K562 (cell line): ENCODE results near the gene TMLHE. TPM values are rescaled to one million over a fixed set of nuclear protein-coding genes. Genes with fewer than 3 reads are reported as not detected.
"Not testable (repeated sequence)": the region's sequence is repeated elsewhere in the genome, so short reads cannot be mapped to it uniquely, and the experiment has no call there.

Source experiments
- ATAC-seq: fragments of 200-7000 bp; cut with Tn5 transposase; 3 replicates; pipeline ENCODE4 v1.9.1; 2020; ENCODE audit warnings: moderate library complexity
- BruUV-seq: library from RNA; stranded (reverse); fragments of 400-500 nt; replicated peaks from 2 replicates; lab custom pipeline; 2021; lab: Mats Ljungman, UMichigan
- CTCF ChIA-PET: fragments of 300-600 bp; formaldehyde crosslinking; extraction: SDS; loops from one replicate; lab custom pipeline; 2021; ENCODE audit warnings: low intra/inter-chr PET ratio; lab: Yijun Ruan, JAX
- POLR2A ChIA-PET: fragments of 300-600, 350-650 bp; sonication (Branson Sonifier 250); formaldehyde crosslinking; extraction: SDS; loops from one replicate; lab custom pipeline; 2021; ENCODE audit warnings: antibody characterized with exemption, inconsistent platforms; lab: Yijun Ruan, JAX
- DNase-seq, 4 experiments: peaks; one replicate each; pipeline versions ENCODE4 v3.0.0 to v3.0.0-alpha.2; 2011 to 2018; ENCODE audit warnings: low spot score in 3 of 4, mixed read lengths in 3 of 4; ENCODE audit errors: extremely low read depth in 1 of 4
- FAIRE-seq: peaks from 2 replicates; lab custom pipeline; 2011; peaks lifted over from hg19 to GRCh38; lab: Jason Lieb, UNC
- H2AFZ ChIP-seq: 2 replicates; pipeline ENCODE4 v1.6.0; 2011; ENCODE audit warnings: low read depth, low read length, control low read depth, inconsistent platforms
- H3K27ac ChIP-seq: fragments of 200-600 bp; 3 replicates; pipeline ENCODE4 v1.8.0; 2011; ENCODE audit warnings: low read depth, mild to moderate bottlenecking, control low read depth, inconsistent platforms, low read length, moderate library complexity, mixed read lengths; ENCODE audit errors: extremely low read depth
- H3K27me3 ChIP-seq, 2 experiments: fragments of 300-600 bp in 1 of 2; 2 replicates in 1 of 2; 3 replicates in 1 of 2; pipeline versions ENCODE4 v1.6.0 to v1.8.0; 2011; ENCODE audit warnings: inconsistent platforms in 2 of 2, low read length in 2 of 2, mild to moderate bottlenecking in 1 of 2, mixed read lengths in 1 of 2, moderate library complexity in 1 of 2; ENCODE audit not compliant: control insufficient read depth in 2 of 2, insufficient read depth in 2 of 2
- H3K36me3 ChIP-seq: fragments of 300-600 bp; 3 replicates; pipeline ENCODE4 v1.8.0; 2011; ENCODE audit warnings: mild to moderate bottlenecking, low read length, inconsistent platforms; ENCODE audit not compliant: control insufficient read depth, insufficient read depth
- H3K4me1 ChIP-seq, 2 experiments: fragments of 200-600 bp in 1 of 2; replicated peaks in 1 of 2; 2 replicates in 1 of 2; 3 replicates in 1 of 2; pipeline versions ENCODE4 v1.5.1 to v1.8.0; 2011; ENCODE audit warnings: inconsistent platforms in 2 of 2, low read length in 2 of 2, mild to moderate bottlenecking in 1 of 2, mixed read lengths in 1 of 2, moderate library complexity in 1 of 2; ENCODE audit not compliant: control insufficient read depth in 2 of 2, insufficient read depth in 2 of 2
- H3K4me2 ChIP-seq: 2 replicates; pipeline ENCODE4 v1.6.1; 2011; ENCODE audit warnings: low read length, control low read depth, inconsistent platforms, mixed read lengths; ENCODE audit not compliant: insufficient read depth
- H3K4me3 ChIP-seq: fragments of 200-600 bp; sonication (generic), shearing (Covaris generic); 2 replicates; pipeline ENCODE4 v1.5.1; 2016; ENCODE audit warnings: control low read depth, inconsistent platforms
- H3K79me2 ChIP-seq: fragments of 200-600 bp; 3 replicates; pipeline ENCODE4 v1.8.0; 2011; ENCODE audit warnings: low read length, inconsistent platforms; ENCODE audit not compliant: control insufficient read depth, insufficient read depth
- H3K9ac ChIP-seq, 2 experiments: 2 replicates each; pipeline versions ENCODE4 v1.6.0 to v1.6.1; 2011; ENCODE audit warnings: low read depth in 2 of 2, low read length in 2 of 2, control low read depth in 1 of 2, inconsistent platforms in 1 of 2, mild to moderate bottlenecking in 1 of 2, mixed read lengths in 1 of 2; ENCODE audit not compliant: insufficient read depth in 1 of 2
- H3K9me1 ChIP-seq: one replicate; pipeline ENCODE4 v1.6.0; 2011; ENCODE audit warnings: inconsistent platforms, mild to moderate bottlenecking, low read length, moderate library complexity; ENCODE audit not compliant: control insufficient read depth, insufficient read depth
- H3K9me3 ChIP-seq: replicated peaks from 2 replicates; pipeline ENCODE4 v1.5.1; 2011; ENCODE audit warnings: low read depth, low read length, inconsistent platforms; ENCODE audit not compliant: control insufficient read depth, insufficient read depth
- H4K20me1 ChIP-seq: replicated peaks from 2 replicates; pipeline ENCODE4 v1.6.1; 2011; ENCODE audit warnings: low read length, inconsistent platforms, mixed read lengths; ENCODE audit not compliant: control insufficient read depth, insufficient read depth
- WGBS: fragments of 100-300 bp; shearing (Covaris generic); methylation state at CpG from one replicate; pipeline ENCODE4 v1.1.6; 2016; ENCODE audit warnings: low coverage, mixed read lengths; ENCODE audit not compliant: insufficient coverage; ENCODE audit errors: missing lambda C conversion rate; 5-methylcytosine and 5-hydroxymethylcytosine counted together
- in situ Hi-C: fragments of 300-500 bp; cut with MboI; formaldehyde crosslinking; loops from 4 replicates; pipeline ENCODE4 v1.15.0; 2018; ENCODE audit warnings: inconsistent platforms, mixed read lengths
- intact Hi-C: fragments of 100-400 bp; cut with micrococcal nuclease; formaldehyde crosslinking; loops from 2 replicates; pipeline ENCODE4 v1.14.2; 2022
- polyA plus RNA-seq, 8 experiments: library from polyadenylated mRNA; depleted of rRNA in 4 of 8; stranded (reverse) in 5 of 8; unstranded in 3 of 8; fragments of >200 nt; fragmentation: Nextera tagmentation in 2 of 8; fragmentation: Illumina TruSeq in 1 of 8; extraction: Ambion mirVana in 2 of 8; extraction: Trizol in 1 of 8; gene quantifications; 2 replicates each; pipeline versions ENCODE4 v1.2.1 to v1.2.3, GENCODE V29; 2011 to 2014; ENCODE audit warnings: inconsistent platforms in 1 of 8, missing spikeins in 1 of 8
- total RNA-seq, 7 experiments: library from RNA; depleted of rRNA in 6 of 7; stranded (reverse); fragments of >200 nt in 6 of 7; fragmentation: Illumina TruSeq in 2 of 7; extraction: Trizol in 2 of 7; gene quantifications; 2 replicates each; pipeline versions ENCODE4 v1.2.1 to v1.2.3, GENCODE V29; 2011 to 2021; ENCODE audit warnings: low replicate concordance in 1 of 7

Gene TMLHE
- total and polyA plus RNA-seq, 9 of the 15 experiments (the other 6 are each of a cell fraction or from before 2014, with no cell fraction given), result 6.5 to 34.3 (median 17.9) TPM

GRCh38 chrX:155460501-155460900 lies 152.3 kb downstream of the TMLHE start:
- in situ Hi-C loops, result loop anchor here (25.0 kb wide), 1 partner anchor 573 kb away; the partner anchor contains the start of gene F8A1
- FAIRE-seq, H3K9me3 ChIP-seq, H3K9me1 ChIP-seq, DNase-seq, BruUV-seq, H2AFZ ChIP-seq, H3K4me2 ChIP-seq, intact Hi-C loops, ATAC-seq, H3K4me1 ChIP-seq, H3K36me3 ChIP-seq, H3K9ac ChIP-seq, H3K27ac ChIP-seq, POLR2A ChIA-PET, CTCF ChIA-PET, H4K20me1 ChIP-seq, H3K4me3 ChIP-seq, H3K27me3 ChIP-seq, H3K79me2 ChIP-seq: not testable (repeated sequence)
- WGBS, result no CpG with 5 or more reads among the region's 8 CpGs

GRCh38 chrX:155458471-155458870 lies 154.3 kb downstream of the TMLHE start, which contains the start of gene F8A3:
F8A3 (minus strand) TSS chrX:155458620; CDS start chrX:155458600, 20 bp downstream.
- POLR2A ChIA-PET, H3K4me1 ChIP-seq, H3K36me3 ChIP-seq, H3K4me2 ChIP-seq, H3K27me3 ChIP-seq, BruUV-seq, FAIRE-seq, DNase-seq, ATAC-seq, H3K27ac ChIP-seq, H3K9ac ChIP-seq, H4K20me1 ChIP-seq, H2AFZ ChIP-seq, CTCF ChIA-PET, H3K4me3 ChIP-seq, H3K9me1 ChIP-seq, H3K9me3 ChIP-seq, intact Hi-C loops, H3K79me2 ChIP-seq: not testable (repeated sequence)
- in situ Hi-C loops, result loop anchor here (25.0 kb wide), 1 partner anchor 571 kb away; the partner anchor contains the start of gene F8A1
- WGBS, result no CpG with 5 or more reads among the region's 51 CpGs

- ATAC-seq, CTCF ChIA-PET, FAIRE-seq, H3K9me1 ChIP-seq, H3K9ac ChIP-seq, H3K27me3 ChIP-seq, H3K36me3 ChIP-seq, H3K4me2 ChIP-seq, H3K4me1 ChIP-seq, BruUV-seq, POLR2A ChIA-PET, H2AFZ ChIP-seq, H3K27ac ChIP-seq, H3K4me3 ChIP-seq, H3K79me2 ChIP-seq, DNase-seq, H3K9me3 ChIP-seq, intact Hi-C loops, H4K20me1 ChIP-seq: not testable (repeated sequence)
- no CpG with 5 or more reads among the region's 97 CpGs for WGBS
- in situ Hi-C loops, result loop anchor here (25.0 kb wide), 1 partner anchor 571 kb away; the partner anchor contains the start of gene F8A1
Measured at GRCh38 chrX:155457761-155458447, 154.8 kb downstream of the TMLHE start.
